ENCODE measurements around the gene CIDEB.
"Not testable (repeated sequence)": the region's sequence is repeated elsewhere in the genome, so short reads cannot be mapped to it uniquely, and the experiment has no call there.

CIDEB gene

GRCh38 chr14:24307575-24308341, at the start of gene CIDEB:
TSS of gene CIDEB (minus strand) at chr14:24307977. CDS start at chr14:24307858, 119 bp downstream.
- DNase-seq, result peak; percentile 83

- DNase-seq, result no peak
These were observed 48.4 kb upstream of the CIDEB start for GRCh38 chr14:24356208-24356607.

- no peak for DNase-seq
These were observed 47.2 kb upstream of the CIDEB start for GRCh38 chr14:24355009-24355408.

- not testable (repeated sequence) for DNase-seq
These were observed 46.7 kb upstream of the CIDEB start for GRCh38 chr14:24354482-24354825.

GRCh38 chr14:24353559-24354481, 46.0 kb upstream of the CIDEB start:
- DNase-seq, result no peak

- peak; percentile 65 for DNase-seq
These were observed 43.7 kb upstream of the CIDEB start for GRCh38 chr14:24351517-24351916.

GRCh38 chr14:24349742-24350141, 42.0 kb upstream of the CIDEB start:
- no peak for DNase-seq

- no peak for DNase-seq
These were observed 40.4 kb upstream of the CIDEB start for GRCh38 chr14:24348186-24348585.

GRCh38 chr14:24347134-24347533, 39.4 kb upstream of the CIDEB start:
- DNase-seq, result no peak

GRCh38 chr14:24343795-24344660, 36.3 kb upstream of the CIDEB start:
- DNase-seq, result no peak

GRCh38 chr14:24342889-24343288, 35.1 kb upstream of the CIDEB start:
- no peak for DNase-seq

GRCh38 chr14:24340606-24341005, 32.8 kb upstream of the CIDEB start:
- DNase-seq, result no peak

GRCh38 chr14:24339284-24340151, 31.7 kb upstream of the CIDEB start, which contains the start of gene RIPK3:
TSS of gene RIPK3 (minus strand) at chr14:24339991. CDS start at chr14:24339826, 165 bp downstream.
- DNase-seq, result peak; percentile 78

GRCh38 chr14:24338843-24339242, 31.1 kb upstream of the CIDEB start:
- DNase-seq, result no peak

GRCh38 chr14:24337824-24338175, 30.0 kb upstream of the CIDEB start:
- DNase-seq, result no peak

- no peak for DNase-seq
These were observed 29.5 kb upstream of the CIDEB start for GRCh38 chr14:24337144-24337823.

GRCh38 chr14:24335461-24336171, 27.8 kb upstream of the CIDEB start:
- DNase-seq, result peak; percentile 36

GRCh38 chr14:24334431-24335291, 26.9 kb upstream of the CIDEB start, which contains the start of gene ADCY4:
TSS of gene ADCY4 (minus strand) at chr14:24335071. CDS start at chr14:24334652, 419 bp downstream.
- peak; percentile 41 for DNase-seq

GRCh38 chr14:24332268-24332993, 24.7 kb upstream of the CIDEB start:
- peak; percentile 94 for DNase-seq

Data from hematopoietic multipotent progenitor cell treated with erythropoietin and hydrocortisone succinate and interleukin-3 and kit ligand, for 4 days (in vitro differentiated cells).